HL-60 (cell line): ENCODE measurements around the gene ECM2.

Source experiments
- DNase-seq, 2 experiments: peaks; one replicate each; pipeline ENCODE4 v3.0.0-alpha.2; 2010 to 2020; ENCODE audit warnings: low read depth in 1 of 2, low spot score in 1 of 2
- H3K27ac ChIP-seq: fragments of 250-450 bp; sonication (Bioruptor Pico); replicated peaks from 2 replicates; pipeline ENCODE4 v1.5.1; 2020; ENCODE audit warnings: mild to moderate bottlenecking, moderate library complexity
- H3K27me3 ChIP-seq: fragments of 250-450 bp; sonication (Bioruptor Pico); 2 replicates; pipeline ENCODE4 v1.5.1; 2021; ENCODE audit warnings: mild to moderate bottlenecking, moderate library complexity; ENCODE audit not compliant: insufficient read depth, poor library complexity, severe bottlenecking
- H3K4me3 ChIP-seq: replicated peaks from 2 replicates; pipeline ENCODE4 v1.5.1; 2011; ENCODE audit warnings: mild to moderate bottlenecking, control low read depth, low read length; ENCODE audit not compliant: insufficient read depth
- CTCF ChIP-seq: IDR thresholded peaks from one replicate; pipeline ENCODE4 v1.5.1; 2011; ENCODE audit warnings: low read length, control low read depth, inconsistent platforms; ENCODE audit not compliant: insufficient read depth
- GABPA ChIP-seq: IDR thresholded peaks from 2 replicates; pipeline ENCODE4 v1.6.1; 2012; ENCODE audit warnings: low read depth
- POLR2AphosphoS5 ChIP-seq: IDR thresholded peaks from 2 replicates; pipeline ENCODE4 v1.6.1; 2012; ENCODE audit warnings: low read depth
- SPI1 ChIP-seq: IDR thresholded peaks from 2 replicates; pipeline ENCODE4 v1.6.1; 2012; ENCODE audit warnings: low read depth, mild to moderate bottlenecking, borderline replicate concordance
- TF ChIP-seq, protein P1 (sequence below): IDR thresholded peaks from 2 replicates; pipeline ENCODE4 v1.6.1; 2012; ENCODE audit warnings: low read depth; ENCODE audit not compliant: insufficient replicate concordance

ECM2 gene

GRCh38 chr9:92530893-92531292, 4.9 kb downstream of the ECM2 start:
- Histone ChIP-seq H3K27ac (no peak overlapping the region), H3K27me3 (no peaks in the 10 kb centered on the region), H3K4me3 (no peak overlapping the region)
- TF ChIP-seq GABPA (no peak), SPI1 (no peak), POLR2AphosphoS5 (no peak), CTCF (no peak)
- TF ChIP-seq, protein P1, sequence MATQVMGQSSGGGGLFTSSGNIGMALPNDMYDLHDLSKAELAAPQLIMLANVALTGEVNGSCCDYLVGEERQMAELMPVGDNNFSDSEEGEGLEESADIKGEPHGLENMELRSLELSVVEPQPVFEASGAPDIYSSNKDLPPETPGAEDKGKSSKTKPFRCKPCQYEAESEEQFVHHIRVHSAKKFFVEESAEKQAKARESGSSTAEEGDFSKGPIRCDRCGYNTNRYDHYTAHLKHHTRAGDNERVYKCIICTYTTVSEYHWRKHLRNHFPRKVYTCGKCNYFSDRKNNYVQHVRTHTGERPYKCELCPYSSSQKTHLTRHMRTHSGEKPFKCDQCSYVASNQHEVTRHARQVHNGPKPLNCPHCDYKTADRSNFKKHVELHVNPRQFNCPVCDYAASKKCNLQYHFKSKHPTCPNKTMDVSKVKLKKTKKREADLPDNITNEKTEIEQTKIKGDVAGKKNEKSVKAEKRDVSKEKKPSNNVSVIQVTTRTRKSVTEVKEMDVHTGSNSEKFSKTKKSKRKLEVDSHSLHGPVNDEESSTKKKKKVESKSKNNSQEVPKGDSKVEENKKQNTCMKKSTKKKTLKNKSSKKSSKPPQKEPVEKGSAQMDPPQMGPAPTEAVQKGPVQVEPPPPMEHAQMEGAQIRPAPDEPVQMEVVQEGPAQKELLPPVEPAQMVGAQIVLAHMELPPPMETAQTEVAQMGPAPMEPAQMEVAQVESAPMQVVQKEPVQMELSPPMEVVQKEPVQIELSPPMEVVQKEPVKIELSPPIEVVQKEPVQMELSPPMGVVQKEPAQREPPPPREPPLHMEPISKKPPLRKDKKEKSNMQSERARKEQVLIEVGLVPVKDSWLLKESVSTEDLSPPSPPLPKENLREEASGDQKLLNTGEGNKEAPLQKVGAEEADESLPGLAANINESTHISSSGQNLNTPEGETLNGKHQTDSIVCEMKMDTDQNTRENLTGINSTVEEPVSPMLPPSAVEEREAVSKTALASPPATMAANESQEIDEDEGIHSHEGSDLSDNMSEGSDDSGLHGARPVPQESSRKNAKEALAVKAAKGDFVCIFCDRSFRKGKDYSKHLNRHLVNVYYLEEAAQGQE, result no peak
- no peak for DNase-seq

- DNase-seq, result no peak
- no peak overlapping the region for H3K4me3 ChIP-seq
- no peak overlapping the region for H3K27ac ChIP-seq
- no peaks in the 10 kb centered on the region for H3K27me3 ChIP-seq
- no peak for TF ChIP-seq POLR2AphosphoS5
- TF ChIP-seq, protein P1, result no peak
- TF ChIP-seq GABPA, result no peak
- TF ChIP-seq SPI1, result no peak
- TF ChIP-seq CTCF, result no peak
Observed at GRCh38 chr9:92529124-92529523, 6.7 kb downstream of the ECM2 start.

DNA sequence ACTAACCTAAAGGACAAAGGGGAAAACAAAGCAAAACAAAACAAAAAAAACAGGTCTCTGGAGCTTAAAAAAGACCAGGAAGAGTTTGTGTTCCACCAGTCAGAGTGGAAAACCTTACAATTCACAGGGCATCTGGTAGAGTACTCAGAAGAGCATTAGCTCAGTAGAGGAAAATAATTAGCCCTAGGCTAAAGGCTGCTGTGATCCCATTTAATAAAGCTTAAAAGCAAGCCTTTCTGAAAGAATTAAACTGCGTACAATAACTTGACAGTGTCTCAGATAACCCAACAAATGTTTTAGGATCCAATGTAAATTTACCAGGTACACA, 7.3 kb downstream of the ECM2 start:
- no peak for DNase-seq
- no peak for TF ChIP-seq SPI1
- TF ChIP-seq GABPA, result no peak
- no peak for TF ChIP-seq CTCF
- TF ChIP-seq POLR2AphosphoS5, result no peak
- TF ChIP-seq, protein P1, result no peak
- no peak overlapping the region for H3K27ac ChIP-seq
- H3K4me3 ChIP-seq, result no peak overlapping the region
- no peaks in the 10 kb centered on the region for H3K27me3 ChIP-seq
